ENCODE results near the gene ZNF124.
"Not testable (repeated sequence)": the region's sequence is repeated elsewhere in the genome, so short reads cannot be mapped to it uniquely, and the experiment has no call there.

ZNF124 gene

GRCh38 chr1:247171875-247172563 lies at the start of gene ZNF124:
ZNF124 (minus strand) TSS chr1:247172020; CDS start chr1:247171877, 143 bp downstream.
- not testable (repeated sequence) for DNase-seq (ENCODE audit: low read depth)

- DNase-seq (ENCODE audit: low read depth) = not testable (repeated sequence)
These were observed 48.5 kb upstream of the ZNF124 start for GRCh38 chr1:247220280-247220679.

GRCh38 chr1:247218121-247218651 lies 46.4 kb upstream of the ZNF124 start:
- DNase-seq (ENCODE audit: low read depth) = no peak

- DNase-seq (ENCODE audit: low read depth) = no peak
These were observed 44.4 kb upstream of the ZNF124 start for GRCh38 chr1:247216261-247216660.

- no peak for DNase-seq (ENCODE audit: low read depth)
These were observed 41.1 kb upstream of the ZNF124 start for GRCh38 chr1:247212627-247213617.

GRCh38 chr1:247212012-247212411 lies 40.2 kb upstream of the ZNF124 start:
- DNase-seq (ENCODE audit: low read depth) = no peak

- no peak for DNase-seq (ENCODE audit: low read depth)
These were observed 39.5 kb upstream of the ZNF124 start for GRCh38 chr1:247211339-247211738.

GRCh38 chr1:247210376-247211117 lies 38.7 kb upstream of the ZNF124 start:
- DNase-seq (ENCODE audit: low read depth) = peak; percentile 94

GRCh38 chr1:247210062-247210375 lies 38.2 kb upstream of the ZNF124 start:
- no peak for DNase-seq (ENCODE audit: low read depth)

- DNase-seq (ENCODE audit: low read depth) = no peak
These were observed 37.6 kb upstream of the ZNF124 start for GRCh38 chr1:247209396-247209795.

- no peak for DNase-seq (ENCODE audit: low read depth)
These were observed 32.4 kb upstream of the ZNF124 start for GRCh38 chr1:247204177-247204647.

GRCh38 chr1:247198781-247199180 lies 27.0 kb upstream of the ZNF124 start:
- no peak for DNase-seq (ENCODE audit: low read depth)

- no peak for DNase-seq (ENCODE audit: low read depth)
These were observed 22.1 kb upstream of the ZNF124 start for GRCh38 chr1:247193958-247194357.

- no peak for DNase-seq (ENCODE audit: low read depth)
These were observed 18.4 kb upstream of the ZNF124 start for GRCh38 chr1:247189981-247190798.

GRCh38 chr1:247185667-247186066 lies 13.8 kb upstream of the ZNF124 start:
- no peak for DNase-seq (ENCODE audit: low read depth)

- no peak for DNase-seq (ENCODE audit: low read depth)
These were observed 12.4 kb upstream of the ZNF124 start for GRCh38 chr1:247184254-247184653.

- DNase-seq (ENCODE audit: low read depth) = no peak
These were observed 11.2 kb upstream of the ZNF124 start for GRCh38 chr1:247182994-247183393.

- DNase-seq (ENCODE audit: low read depth) = no peak
These were observed 8.8 kb upstream of the ZNF124 start for GRCh38 chr1:247180581-247180980.

- DNase-seq (ENCODE audit: low read depth) = no peak
These were observed 5.9 kb upstream of the ZNF124 start for GRCh38 chr1:247177755-247178154.

GRCh38 chr1:247175458-247175857 lies 3.6 kb upstream of the ZNF124 start:
- no peak for DNase-seq (ENCODE audit: low read depth)

- no peak for DNase-seq (ENCODE audit: low read depth)
These were observed 1.6 kb upstream of the ZNF124 start for GRCh38 chr1:247173431-247173830.
